GM19043 (cell line): ENCODE results near the gene HMGN2.
"Not testable (repeated sequence)": the region's sequence is repeated elsewhere in the genome, so short reads cannot be mapped to it uniquely, and the experiment has no call there.

ENCODE experiments used
- ATAC-seq: cut with Tn5 transposase; IDR thresholded peaks from one replicate; pipeline ENCODE4 v1.9.1; 2021; ENCODE audit warnings: low read depth; ENCODE audit not compliant: unreplicated experiment

HMGN2 gene

GRCh38 chr1:26476958-26477357, 4.7 kb downstream of the HMGN2 start:
- no peak for ATAC-seq

GRCh38 chr1:26477446-26478152, 5.4 kb downstream of the HMGN2 start:
- ATAC-seq = no peak

GRCh38 chr1:26478159-26478558, 5.9 kb downstream of the HMGN2 start:
- no peak for ATAC-seq

- ATAC-seq = no peak
Observed at GRCh38 chr1:26478988-26479387, 6.7 kb downstream of the HMGN2 start.

- no peak for ATAC-seq
Observed at GRCh38 chr1:26482921-26483320, 10.7 kb downstream of the HMGN2 start.

- ATAC-seq = no peak
Observed at GRCh38 chr1:26483980-26484379, 11.7 kb downstream of the HMGN2 start.

- no peak for ATAC-seq
Observed at GRCh38 chr1:26490155-26490554, 17.9 kb downstream of the HMGN2 start.

GRCh38 chr1:26493267-26493666, 21.0 kb downstream of the HMGN2 start:
- ATAC-seq = no peak

GRCh38 chr1:26493938-26494337, 21.7 kb downstream of the HMGN2 start:
- no peak for ATAC-seq

- ATAC-seq = no peak
Observed at GRCh38 chr1:26496861-26497260, 24.6 kb downstream of the HMGN2 start.

GRCh38 chr1:26498894-26499293, 26.7 kb downstream of the HMGN2 start:
- ATAC-seq = no peak

- ATAC-seq = peak; percentile 45
Observed at GRCh38 chr1:26500488-26501175, 28.4 kb downstream of the HMGN2 start.

- ATAC-seq = not testable (repeated sequence)
Observed at GRCh38 chr1:26510711-26511110, 38.5 kb downstream of the HMGN2 start.

- not testable (repeated sequence) for ATAC-seq
Observed at GRCh38 chr1:26515836-26516235, 43.6 kb downstream of the HMGN2 start.

- no peak for ATAC-seq
Observed at GRCh38 chr1:26516987-26517765, 44.9 kb downstream of the HMGN2 start.

- ATAC-seq = no peak
Observed at GRCh38 chr1:26517766-26518049, 45.5 kb downstream of the HMGN2 start.

- no peak for ATAC-seq
Observed at GRCh38 chr1:26518355-26518754, 46.1 kb downstream of the HMGN2 start.

- ATAC-seq = no peak
Observed at GRCh38 chr1:26520339-26520738, 48.1 kb downstream of the HMGN2 start.

- ATAC-seq = no peak
Observed at GRCh38 chr1:26521669-26522030, 49.4 kb downstream of the HMGN2 start.

GRCh38 chr1:26522073-26522472, 49.8 kb downstream of the HMGN2 start:
- ATAC-seq = no peak

GRCh38 chr1:26524181-26524580, 51.9 kb downstream of the HMGN2 start:
- ATAC-seq = no peak
